ENCODE results near the gene XRCC2.

Gene XRCC2

GRCh38 chr7:152619027-152619739, 56.8 kb downstream of the XRCC2 start:
- Histone ChIP-seq H3K9me3 (ENCODE audit: control insufficient read depth, low read length) (no peaks in the 10 kb centered on the region), H3K27ac (no peak overlapping the region), H3K9ac (no peak overlapping the region), H3K27me3 (ENCODE audit: control insufficient read depth, insufficient read depth, low read length) (no peaks in the 10 kb centered on the region), H3K79me2 (no peaks in the 10 kb centered on the region), H2AFZ (no peak overlapping the region), H3K4me3 (ENCODE audit: low read depth, low read length) (no peak overlapping the region), H3K4me2 (ENCODE audit: low read length) (no peak overlapping the region), H3K4me1 (no peaks in the 10 kb centered on the region), H3K36me3 (ENCODE audit: control insufficient read depth, insufficient read depth, low read length) (no peaks in the 10 kb centered on the region)
- TF ChIP-seq CTCF (IDR thresholded peaks at IDR 0.05) = no peak

- no peak overlapping the region for H3K27ac ChIP-seq
- no peak overlapping the region for H2AFZ ChIP-seq
- TF ChIP-seq CTCF (IDR thresholded peaks at IDR 0.05) = no peak
- no peak overlapping the region for H3K4me2 ChIP-seq (ENCODE audit: low read length)
- no peaks in the 10 kb centered on the region for H3K27me3 ChIP-seq (ENCODE audit: control insufficient read depth, insufficient read depth, low read length)
- no peaks in the 10 kb centered on the region for H3K4me1 ChIP-seq
- no peaks in the 10 kb centered on the region for H3K9me3 ChIP-seq (ENCODE audit: control insufficient read depth, low read length)
- no peaks in the 10 kb centered on the region for H3K36me3 ChIP-seq (ENCODE audit: control insufficient read depth, insufficient read depth, low read length)
- H3K79me2 ChIP-seq = no peaks in the 10 kb centered on the region
- no peak overlapping the region for H3K4me3 ChIP-seq (ENCODE audit: low read depth, low read length)
- H3K9ac ChIP-seq = no peak overlapping the region
Observed at GRCh38 chr7:152618427-152618826, 57.5 kb downstream of the XRCC2 start.

GRCh38 chr7:152617056-152617455, 58.9 kb downstream of the XRCC2 start:
- Histone ChIP-seq H3K79me2 (no peaks in the 10 kb centered on the region), H3K9me3 (ENCODE audit: control insufficient read depth, low read length) (no peaks in the 10 kb centered on the region), H3K4me1 (no peaks in the 10 kb centered on the region), H3K4me3 (ENCODE audit: low read depth, low read length) (no peak overlapping the region), H2AFZ (no peak overlapping the region), H3K27me3 (ENCODE audit: control insufficient read depth, insufficient read depth, low read length) (no peaks in the 10 kb centered on the region), H3K36me3 (ENCODE audit: control insufficient read depth, insufficient read depth, low read length) (no peaks in the 10 kb centered on the region), H3K9ac (no peak overlapping the region), H3K4me2 (ENCODE audit: low read length) (no peak overlapping the region), H3K27ac (no peak overlapping the region)
- no peak for TF ChIP-seq CTCF (IDR thresholded peaks at IDR 0.05)

- Histone ChIP-seq H3K27ac (no peak overlapping the region), H3K79me2 (no peaks in the 10 kb centered on the region), H3K4me2 (ENCODE audit: low read length) (no peak overlapping the region), H2AFZ (peak overlapping the region; percentile 16), H3K36me3 (ENCODE audit: control insufficient read depth, insufficient read depth, low read length) (no peaks in the 10 kb centered on the region), H3K9me3 (ENCODE audit: control insufficient read depth, low read length) (no peaks in the 10 kb centered on the region), H3K4me1 (no peaks in the 10 kb centered on the region), H3K27me3 (ENCODE audit: control insufficient read depth, insufficient read depth, low read length) (no peaks in the 10 kb centered on the region), H3K4me3 (ENCODE audit: low read depth, low read length) (no peak overlapping the region), H3K9ac (no peak overlapping the region)
- no peak for TF ChIP-seq CTCF (IDR thresholded peaks at IDR 0.05)
Observed at GRCh38 chr7:152615031-152615741, 60.8 kb downstream of the XRCC2 start.

Measured in parathyroid adenoma (tissue), 2 donors.